Esophagus muscularis mucosa (tissue), 4 donors: ENCODE results near the gene ELFN2. TPM values are rescaled to one million over a fixed set of nuclear protein-coding genes. Genes with fewer than 3 reads are reported as not detected.

Experiments
- DNase-seq: peaks from one replicate; pipeline ENCODE4 v3.0.0-alpha.2; 2017; ENCODE audit errors: extremely low spot score
- H3K27ac ChIP-seq, 4 donors: fragments of 200-600 bp; sonication (generic); replicated peaks in 1 of 4; 1 replicate in 3 of 4; 2 replicates in 1 of 4; pipeline ENCODE4 v1.5.1; 2016 to 2019; ENCODE audit warnings: mild to moderate bottlenecking in 1 of 4
- H3K27me3 ChIP-seq, 4 donors: fragments of 200-600 bp; sonication (generic); one replicate each; pipeline versions ENCODE4 v1.5.1 to v1.6.0; 2016 to 2019
- H3K36me3 ChIP-seq, 4 donors: fragments of 200-600 bp; sonication (generic); one replicate each; pipeline ENCODE4 v1.5.1; 2016 to 2019
- H3K4me1 ChIP-seq, 4 donors: fragments of 200-600 bp; sonication (generic); one replicate each; pipeline ENCODE4 v1.5.1; 2016 to 2019
- H3K4me3 ChIP-seq, 4 donors: fragments of 200-600 bp; sonication (generic); 1 replicate in 2 of 4; 2 replicates in 2 of 4; pipeline ENCODE4 v1.5.1; 2016 to 2019; ENCODE audit warnings: mild to moderate bottlenecking in 4 of 4, moderate library complexity in 1 of 4
- H3K9me3 ChIP-seq, 4 donors: fragments of 200-600 bp; sonication (generic); 1 replicate in 3 of 4; 2 replicates in 1 of 4; pipeline ENCODE4 v1.5.1; 2016 to 2019
- EP300 ChIP-seq: sonication (generic); formaldehyde crosslinking; IDR thresholded peaks from one replicate; pipeline ENCODE4 v1.6.1; 2017; ENCODE audit warnings: antibody characterized with exemption
- POLR2A ChIP-seq: fragments of 450-650 bp; IDR thresholded peaks from one replicate; pipeline ENCODE4 v1.6.1; 2017; ENCODE audit warnings: antibody characterized with exemption, moderate library complexity, mild to moderate bottlenecking, low read depth
- POLR2AphosphoS5 ChIP-seq, 2 donors: sonication (generic); formaldehyde crosslinking; IDR thresholded peaks; one replicate each; pipeline ENCODE4 v1.6.1; 2017; ENCODE audit warnings: antibody characterized with exemption in 2 of 2
- WGBS: methylation state at CpG from one replicate; pipeline ENCODE4 v1.1.5; 2018; 5-methylcytosine and 5-hydroxymethylcytosine counted together
- intact Hi-C: fragments of 100-400 bp; cut with DNase I; formaldehyde crosslinking; loops from one replicate; pipeline ENCODE4 v1.15.1; 2023
- total RNA-seq, 4 donors: library from RNA; depleted of rRNA; stranded (reverse); fragments of >200 nt; gene quantifications; one replicate each; pipeline versions ENCODE4 v1.1.0 to v1.2.1, GENCODE V29; 2016
- TF ChIP-seq, protein P1 (sequence below), 3 experiments: fragments of 200-600 bp in 2 of 3; fragments of 450-650 bp in 1 of 3; sonication (generic) in 2 of 3; IDR thresholded peaks; one replicate each; pipeline ENCODE4 v1.5.1; 2017 to 2019; ENCODE audit warnings: antibody characterized with exemption in 3 of 3, mild to moderate bottlenecking in 2 of 3, moderate library complexity in 1 of 3

The ELFN2 gene
- total RNA-seq, 4 donors from 2014 or later: 0.17 TPM; not detected in 2

DNA sequence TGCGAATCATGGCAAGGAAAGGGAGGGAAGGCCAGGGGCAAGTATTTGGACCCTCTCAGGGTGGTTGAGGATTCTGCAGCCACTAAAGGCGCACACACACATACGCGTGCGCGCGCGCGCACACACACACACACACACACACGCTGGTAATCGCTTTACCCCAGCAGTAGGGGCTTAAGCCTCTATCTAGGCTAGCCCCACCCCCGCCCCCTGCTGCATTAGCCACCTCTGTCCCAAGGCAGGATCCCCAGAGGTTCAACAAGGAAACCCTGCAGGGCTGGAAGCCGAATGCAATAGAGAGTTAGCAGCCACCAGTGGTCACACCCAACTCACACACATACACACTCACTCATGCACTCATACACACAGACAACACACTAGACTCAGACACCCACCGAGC is 28.6 kb upstream of the ELFN2 start:
- H3K27me3 ChIP-seq: peaks cover 0 to 80% (median 1%) of the 10 kb centered on the region in 4 donors
- H3K4me3 ChIP-seq: no peak overlapping the region
- DNase-seq: no peak
- H3K9me3 ChIP-seq: peaks cover 0 to 1% (median 0%) of the 10 kb centered on the region in 4 donors
- H3K27ac ChIP-seq: no peak overlapping the region
- 79% methylated on average over 7 of the region's 14 CpGs for WGBS
- H3K36me3 ChIP-seq: no peaks in the 10 kb centered on the region
- no peaks in the 10 kb centered on the region for H3K4me1 ChIP-seq
- intact Hi-C loops: loop anchor here (10.0 kb wide), 1 partner anchor 141 kb away; no protein-coding TSS in a partner anchor
- TF ChIP-seq POLR2AphosphoS5 (IDR thresholded peaks at IDR 0.05) (no peak), EP300 (no peak), POLR2A (no peak)
- TF ChIP-seq, protein P1, sequence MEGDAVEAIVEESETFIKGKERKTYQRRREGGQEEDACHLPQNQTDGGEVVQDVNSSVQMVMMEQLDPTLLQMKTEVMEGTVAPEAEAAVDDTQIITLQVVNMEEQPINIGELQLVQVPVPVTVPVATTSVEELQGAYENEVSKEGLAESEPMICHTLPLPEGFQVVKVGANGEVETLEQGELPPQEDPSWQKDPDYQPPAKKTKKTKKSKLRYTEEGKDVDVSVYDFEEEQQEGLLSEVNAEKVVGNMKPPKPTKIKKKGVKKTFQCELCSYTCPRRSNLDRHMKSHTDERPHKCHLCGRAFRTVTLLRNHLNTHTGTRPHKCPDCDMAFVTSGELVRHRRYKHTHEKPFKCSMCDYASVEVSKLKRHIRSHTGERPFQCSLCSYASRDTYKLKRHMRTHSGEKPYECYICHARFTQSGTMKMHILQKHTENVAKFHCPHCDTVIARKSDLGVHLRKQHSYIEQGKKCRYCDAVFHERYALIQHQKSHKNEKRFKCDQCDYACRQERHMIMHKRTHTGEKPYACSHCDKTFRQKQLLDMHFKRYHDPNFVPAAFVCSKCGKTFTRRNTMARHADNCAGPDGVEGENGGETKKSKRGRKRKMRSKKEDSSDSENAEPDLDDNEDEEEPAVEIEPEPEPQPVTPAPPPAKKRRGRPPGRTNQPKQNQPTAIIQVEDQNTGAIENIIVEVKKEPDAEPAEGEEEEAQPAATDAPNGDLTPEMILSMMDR (IDR thresholded peaks at IDR 0.05): no peak

DNA sequence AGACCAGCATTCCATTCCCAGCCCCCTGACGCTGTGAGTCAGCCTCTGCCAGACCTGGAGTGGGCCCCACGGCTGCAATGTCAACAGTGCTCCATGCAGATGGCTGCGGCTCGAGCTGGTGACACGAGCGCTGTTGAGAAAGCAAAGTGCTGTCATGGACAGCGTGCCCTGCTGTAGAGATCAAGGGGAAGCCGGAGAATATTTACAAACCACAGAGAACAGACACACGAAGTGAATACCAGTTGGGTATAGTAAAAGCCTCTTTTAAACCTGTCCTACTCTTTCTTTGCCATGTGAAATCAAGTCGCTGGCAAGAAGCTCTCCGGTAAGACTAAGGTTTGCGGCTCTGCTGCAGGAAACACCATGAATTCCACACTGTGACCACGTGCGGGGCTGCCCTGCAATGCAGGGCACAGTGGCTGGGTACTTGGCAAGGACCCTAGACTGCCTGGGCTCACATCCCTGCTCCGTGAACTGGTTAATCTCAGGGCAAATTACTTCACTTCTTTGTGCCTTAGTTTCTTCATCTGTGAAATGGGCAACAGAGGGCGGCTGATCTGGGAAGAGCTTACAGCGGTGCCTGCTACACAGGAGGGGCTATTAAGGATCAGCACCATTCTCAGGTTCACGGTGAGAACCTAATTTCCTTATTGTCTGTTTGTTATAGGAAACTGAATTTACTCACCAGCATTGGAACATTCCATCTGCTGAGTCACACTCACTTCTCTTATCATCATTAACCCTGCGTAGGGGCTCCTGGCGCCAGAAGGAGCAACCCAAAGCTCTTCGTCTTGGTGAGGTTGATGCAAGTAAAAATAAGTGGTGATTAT is 27.8 kb upstream of the ELFN2 start:
- Histone ChIP-seq H3K27me3 (peaks cover 0 to 80% (median 1%) of the 10 kb centered on the region in 4 donors), H3K4me3 (no peak overlapping the region), H3K9me3 (peaks cover 0 to 8% (median 0%) of the 10 kb centered on the region in 4 donors), H3K4me1 (no peaks in the 10 kb centered on the region), H3K36me3 (no peaks in the 10 kb centered on the region), H3K27ac (no peak overlapping the region)
- no peak for TF ChIP-seq EP300
- TF ChIP-seq POLR2A: no peak
- TF ChIP-seq, protein P1 (IDR thresholded peaks at IDR 0.05): no peak
- no peak for TF ChIP-seq POLR2AphosphoS5 (IDR thresholded peaks at IDR 0.05)
- intact Hi-C loops: loop anchor here (10.0 kb wide), 1 partner anchor 140 kb away; no protein-coding TSS in a partner anchor
- WGBS: 52% methylated on average over 17 of the region's 21 CpGs
- DNase-seq: no peak

DNA sequence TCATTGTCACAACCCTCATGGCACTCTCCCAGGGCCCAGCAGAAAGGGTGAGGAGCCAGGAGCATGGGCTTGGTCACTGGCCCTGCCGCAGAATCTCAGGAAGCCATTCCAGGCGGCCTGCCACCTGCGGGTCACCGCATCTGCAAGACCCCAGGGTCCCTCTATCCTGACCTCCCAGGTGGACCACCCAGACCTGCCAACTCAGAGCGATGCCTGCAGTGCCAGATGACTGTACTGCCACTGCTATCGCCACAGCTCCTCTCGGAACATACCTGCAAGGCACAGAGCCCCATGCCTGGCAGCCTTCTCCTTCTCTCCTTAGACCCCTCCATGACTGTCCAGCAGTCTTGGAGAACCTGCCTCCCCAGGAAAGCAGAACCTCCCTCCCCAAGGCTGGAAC is 26.4 kb upstream of the ELFN2 start:
- no peak for DNase-seq
- TF ChIP-seq POLR2AphosphoS5 (IDR thresholded peaks at IDR 0.05): no peak
- no peak for TF ChIP-seq POLR2A
- TF ChIP-seq, protein P1 (IDR thresholded peaks at IDR 0.05): no peak
- intact Hi-C loops: loop anchor here (10.0 kb wide), 1 partner anchor 139 kb away; no protein-coding TSS in a partner anchor
- no peak overlapping the region for H3K27ac ChIP-seq
- H3K27me3 ChIP-seq: peaks cover 0 to 84% (median 4%) of the 10 kb centered on the region in 4 donors
- WGBS: 93% methylated on average over 6 of the region's 7 CpGs
- H3K4me3 ChIP-seq: no peak overlapping the region
- no peaks in the 10 kb centered on the region for H3K36me3 ChIP-seq
- no peaks in the 10 kb centered on the region for H3K4me1 ChIP-seq
- peaks cover 0 to 8% (median 0%) of the 10 kb centered on the region in 4 donors for H3K9me3 ChIP-seq

DNA sequence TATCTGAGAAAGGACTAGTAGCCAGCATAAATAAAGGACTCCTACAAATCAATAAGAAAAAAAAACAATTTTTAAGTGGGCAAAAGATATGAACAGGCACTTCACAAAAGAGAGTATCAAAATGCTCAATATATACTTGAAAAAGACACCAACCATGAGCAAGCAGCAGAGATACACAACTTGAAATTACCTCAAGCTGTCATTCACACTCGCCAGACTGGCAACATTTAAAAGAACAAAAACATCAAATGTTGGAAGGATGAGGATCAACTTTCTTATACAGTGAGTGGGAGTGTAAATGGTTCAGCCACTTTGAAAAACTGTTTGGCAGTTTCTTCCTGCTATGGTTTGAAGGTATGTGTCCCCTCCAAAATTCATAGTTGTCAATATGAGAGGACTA is 23.9 kb upstream of the ELFN2 start:
- H3K4me3 ChIP-seq: no peak overlapping the region
- TF ChIP-seq POLR2AphosphoS5 (IDR thresholded peaks at IDR 0.05) (no peak), POLR2A (no peak), EP300 (no peak)
- TF ChIP-seq, protein P1 (IDR thresholded peaks at IDR 0.05): no peak
- no peaks in the 10 kb centered on the region for H3K4me1 ChIP-seq
- H3K9me3 ChIP-seq: peaks cover 0 to 8% (median 0%) of the 10 kb centered on the region in 4 donors
- H3K36me3 ChIP-seq: no peaks in the 10 kb centered on the region
- 39% methylated on average over 1 of the region's 1 CpG for WGBS
- peaks cover 0 to 88% (median 3%) of the 10 kb centered on the region in 4 donors for H3K27me3 ChIP-seq
- intact Hi-C loops: loop anchor here (10.0 kb wide), 1 partner anchor 136 kb away; no protein-coding TSS in a partner anchor
- no peak overlapping the region for H3K27ac ChIP-seq
- DNase-seq: no peak
